Lower leg skin (tissue), 3 donors: ENCODE measurements around the gene ELF3.

Experiments
- CTCF ChIP-seq, 3 donors: fragments of 450-650 bp; IDR thresholded peaks; one replicate each; pipeline ENCODE4 v1.5.1; 2016; ENCODE audit warnings: antibody characterized with exemption in 3 of 3, mild to moderate bottlenecking in 3 of 3, moderate library complexity in 2 of 3
- POLR2A ChIP-seq, 2 donors: fragments of 450-650 bp; IDR thresholded peaks; one replicate each; pipeline ENCODE4 v1.6.1; 2016 to 2017; ENCODE audit warnings: antibody characterized with exemption in 2 of 2, mild to moderate bottlenecking in 1 of 2, moderate library complexity in 1 of 2

GRCh38 chr1:202018468-202019234, 8.3 kb downstream of the ELF3 start:
- no peak for TF ChIP-seq CTCF (IDR thresholded peaks at IDR 0.05)
- TF ChIP-seq POLR2A (IDR thresholded peaks at IDR 0.05), result no peak
